Sigmoid colon (tissue), 7 donors: Measurements from ENCODE around the gene RGS9. TPM values are rescaled to one million over a fixed set of nuclear protein-coding genes. Genes with fewer than 3 reads are reported as not detected.

ENCODE experiments used
- DNase-seq: peaks from one replicate; pipeline ENCODE4 v3.0.0-alpha.2; 2019
- H3K27ac ChIP-seq, 4 donors: fragments of 200-600 bp; sonication (generic); one replicate each; pipeline ENCODE4 v1.5.1; 2016 to 2019; ENCODE audit warnings: mild to moderate bottlenecking in 1 of 4
- H3K27me3 ChIP-seq, 3 donors: fragments of 200-600 bp; sonication (generic); one replicate each; pipeline ENCODE4 v1.5.1; 2019; ENCODE audit warnings: mild to moderate bottlenecking in 1 of 3
- H3K36me3 ChIP-seq, 4 donors: fragments of 200-600 bp; sonication (generic); one replicate each; pipeline ENCODE4 v1.5.1; 2016 to 2019
- H3K4me1 ChIP-seq, 4 donors: fragments of 200-600 bp; sonication (generic); one replicate each; pipeline ENCODE4 v1.5.1; 2017 to 2019
- H3K4me3 ChIP-seq, 4 donors: fragments of 200-600 bp; sonication (generic); one replicate each; pipeline ENCODE4 v1.5.1; 2017 to 2019; ENCODE audit warnings: mild to moderate bottlenecking in 2 of 4, moderate library complexity in 1 of 4
- H3K9me3 ChIP-seq, 4 donors: fragments of 200-600 bp in 3 of 4; sonication (generic) in 3 of 4; one replicate each; pipeline versions ENCODE4 v1.5.1 to v1.6.1; 2013 to 2019
- CTCF ChIP-seq, 4 experiments: fragments of 450-650 bp in 3 of 4; fragments of 200-600 bp in 1 of 4; IDR thresholded peaks; one replicate each; pipeline ENCODE4 v1.5.1; 2016 to 2019; ENCODE audit warnings: antibody characterized with exemption in 4 of 4, mild to moderate bottlenecking in 3 of 4, moderate library complexity in 2 of 4
- EP300 ChIP-seq, 4 donors: sonication (generic); formaldehyde crosslinking; IDR thresholded peaks; one replicate each; pipeline ENCODE4 v1.6.1; 2017; ENCODE audit warnings: antibody characterized with exemption in 4 of 4
- POLR2A ChIP-seq, 2 donors: fragments of 450-650 bp; IDR thresholded peaks; one replicate each; pipeline ENCODE4 v1.6.1; 2016; ENCODE audit warnings: antibody characterized with exemption in 2 of 2, mild to moderate bottlenecking in 2 of 2, moderate library complexity in 2 of 2
- POLR2AphosphoS5 ChIP-seq, 4 donors: sonication (generic); formaldehyde crosslinking; IDR thresholded peaks; one replicate each; pipeline ENCODE4 v1.6.1; 2017; ENCODE audit warnings: antibody characterized with exemption in 4 of 4
- WGBS, 2 donors: extraction: QIAGEN DNeasy Blood & Tissue Kit; methylation state at CpG; one replicate each; pipeline ENCODE4 v1.1.7; 2013; 5-methylcytosine and 5-hydroxymethylcytosine counted together
- intact Hi-C: fragments of 100-400 bp; cut with DNase I; formaldehyde crosslinking; loops from one replicate; pipeline ENCODE4 v1.15.1; 2023
- polyA plus RNA-seq, 3 donors: library from polyadenylated mRNA; stranded (reverse); fragments of 200-250 nt; gene quantifications; one replicate each; pipeline ENCODE4 v1.2.3, GENCODE V29; 2013
- total RNA-seq, 4 donors: library from RNA; depleted of rRNA; stranded (reverse); fragments of >200 nt; gene quantifications; one replicate each; pipeline ENCODE4 v1.1.0, GENCODE V29; 2016
- donor health status: healthy with polysubstance abuse.
- donor health status: Bipolar disorder and iron deficiency.
- donor health status: healthy.

RGS9 gene
- total and polyA plus RNA-seq, 7 donors, result 5.0 to 30.5 (median 16.9) TPM

GRCh38 chr17:65220732-65221131 lies 83.6 kb downstream of the RGS9 start:
- Histone ChIP-seq H3K27me3 (no peaks in the 10 kb centered on the region), H3K27ac (no peak overlapping the region), H3K9me3 (no peaks in the 10 kb centered on the region), H3K4me1 (no peaks in the 10 kb centered on the region), H3K4me3 (no peak overlapping the region), H3K36me3 (no peaks in the 10 kb centered on the region)
- WGBS, 2 donors, result 85 to 93% methylated on average over 1 of the region's 1 CpG
- TF ChIP-seq POLR2A (IDR thresholded peaks at IDR 0.05), result no peak
- TF ChIP-seq POLR2AphosphoS5 (IDR thresholded peaks at IDR 0.05), result no peak
- TF ChIP-seq EP300 (IDR thresholded peaks at IDR 0.05), result no peak
- TF ChIP-seq CTCF (IDR thresholded peaks at IDR 0.05), result no peak
- intact Hi-C loops, result no loop called here
- no peak for DNase-seq

DNA sequence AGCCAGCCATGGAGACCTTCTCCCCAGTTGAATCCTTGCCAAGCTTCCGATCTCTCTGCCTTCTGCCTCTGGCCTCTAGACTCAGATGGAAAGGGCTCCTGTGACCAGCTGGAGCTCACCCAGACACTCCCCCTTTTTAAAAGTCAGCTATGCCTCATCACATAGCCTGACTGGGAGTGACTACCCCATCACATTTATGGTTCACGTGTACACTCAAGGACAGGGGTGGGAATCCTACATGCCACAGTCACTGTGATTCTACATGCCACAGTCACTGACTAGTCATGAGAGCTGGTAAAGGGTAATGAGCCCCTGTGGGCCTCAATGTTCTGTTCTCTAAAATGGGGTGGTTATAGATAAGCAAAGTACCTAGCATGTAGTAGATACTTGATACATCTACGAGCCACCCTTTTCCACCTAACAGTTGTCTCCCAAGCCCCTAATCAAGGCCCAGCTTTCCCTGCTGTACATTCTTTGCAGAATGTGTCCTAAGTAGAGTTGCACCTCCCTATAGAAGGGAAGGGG lies 85.1 kb downstream of the RGS9 start:
- H3K36me3 ChIP-seq, result no peaks in the 10 kb centered on the region
- peaks cover 0 to 8% (median 1%) of the 10 kb centered on the region in 3 donors for H3K27me3 ChIP-seq
- H3K4me1 ChIP-seq, result no peaks in the 10 kb centered on the region
- TF ChIP-seq POLR2AphosphoS5 (IDR thresholded peaks at IDR 0.05), result no peak
- no peak for TF ChIP-seq CTCF (IDR thresholded peaks at IDR 0.05)
- TF ChIP-seq EP300 (IDR thresholded peaks at IDR 0.05), result no peak
- TF ChIP-seq POLR2A (IDR thresholded peaks at IDR 0.05), result no peak
- intact Hi-C loops, result no loop called here
- no peaks in the 10 kb centered on the region for H3K9me3 ChIP-seq
- no peak for DNase-seq
- no peak overlapping the region for H3K4me3 ChIP-seq
- 57 to 63% methylated on average over 3 of the region's 3 CpGs for WGBS, 2 donors
- H3K27ac ChIP-seq, result no peak overlapping the region

DNA sequence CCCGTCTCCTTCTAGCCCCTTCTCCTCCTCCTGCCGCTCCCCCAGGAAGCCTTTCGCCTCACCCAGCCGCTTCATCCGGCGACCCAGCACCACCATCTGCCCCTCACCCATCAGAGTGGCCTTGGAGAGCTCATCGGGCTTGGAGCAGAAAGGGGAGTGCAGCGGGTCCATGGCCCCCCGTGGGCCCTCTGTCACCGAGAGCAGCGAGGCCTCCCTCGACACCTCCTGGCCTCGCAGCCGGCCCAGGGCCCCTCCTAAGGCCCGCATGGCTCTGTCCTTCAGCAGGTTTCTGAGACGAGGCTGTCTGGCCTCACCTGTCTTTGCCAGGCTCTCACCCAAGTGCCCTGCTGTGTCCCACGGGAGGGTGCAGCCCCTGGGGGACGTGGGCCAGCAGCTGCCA lies 87.9 kb downstream of the RGS9 start:
- intact Hi-C loops, result no loop called here
- Histone ChIP-seq H3K4me1 (peaks cover 0 to 10% (median 7%) of the 10 kb centered on the region in 4 donors), H3K27ac (no peak overlapping the region), H3K27me3 (peaks cover 0 to 30% (median 8%) of the 10 kb centered on the region in 3 donors), H3K36me3 (no peaks in the 10 kb centered on the region), H3K4me3 (no peak overlapping the region), H3K9me3 (no peaks in the 10 kb centered on the region)
- no peak for TF ChIP-seq POLR2A (IDR thresholded peaks at IDR 0.05)
- no peak for TF ChIP-seq POLR2AphosphoS5 (IDR thresholded peaks at IDR 0.05)
- no peak for DNase-seq
- WGBS, 2 donors, result 94 to 96% methylated on average over 18 of the region's 18 CpGs

DNA sequence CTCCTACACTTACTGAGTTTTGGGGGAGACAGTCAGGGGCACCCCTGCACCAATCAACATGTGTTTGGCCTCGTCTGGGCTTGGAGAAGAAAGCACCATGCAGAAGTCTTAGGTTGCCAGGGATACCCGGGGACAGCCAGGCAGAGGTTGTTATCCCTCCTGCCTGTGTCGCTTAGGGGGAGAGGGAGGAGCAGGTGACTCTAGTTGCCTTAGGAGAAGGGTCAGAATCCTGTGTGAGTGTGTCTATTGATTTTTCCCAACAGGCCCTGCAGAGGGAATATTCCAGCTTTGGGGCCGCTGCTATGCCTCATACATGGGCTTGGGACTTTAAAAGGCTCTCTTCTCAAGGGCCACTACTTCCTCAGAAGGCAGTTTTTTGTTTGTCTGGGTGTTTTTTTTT lies 89.1 kb downstream of the RGS9 start:
- intact Hi-C loops, result no loop called here
- WGBS, 2 donors, result 50 to 88% methylated on average over 4 of the region's 4 CpGs

GRCh38 chr17:65227637-65228036 lies 90.5 kb downstream of the RGS9 start:
- H3K4me3 ChIP-seq, result no peak overlapping the region
- peaks cover 0 to 30% (median 8%) of the 10 kb centered on the region in 3 donors for H3K27me3 ChIP-seq
- H3K9me3 ChIP-seq, result no peaks in the 10 kb centered on the region
- intact Hi-C loops, result no loop called here
- H3K27ac ChIP-seq, result no peak overlapping the region
- DNase-seq, result no peak
- peaks cover 0 to 10% (median 7%) of the 10 kb centered on the region in 4 donors for H3K4me1 ChIP-seq
- TF ChIP-seq EP300 (IDR thresholded peaks at IDR 0.05) (no peak), CTCF (IDR thresholded peaks at IDR 0.05) (no peak), POLR2AphosphoS5 (IDR thresholded peaks at IDR 0.05) (no peak), POLR2A (IDR thresholded peaks at IDR 0.05) (no peak)
- WGBS, 2 donors, result 72 to 90% methylated on average over 4 of the region's 4 CpGs
- H3K36me3 ChIP-seq, result no peaks in the 10 kb centered on the region

More for the DNA sequence above, 89.1 kb downstream of the RGS9 start:
- Histone ChIP-seq H3K4me3 (no peak overlapping the region), H3K27ac (no peak overlapping the region), H3K36me3 (no peaks in the 10 kb centered on the region), H3K9me3 (no peaks in the 10 kb centered on the region), H3K27me3 (peaks cover 0 to 30% (median 8%) of the 10 kb centered on the region in 3 donors), H3K4me1 (peaks cover 0 to 10% (median 7%) of the 10 kb centered on the region in 4 donors)
- TF ChIP-seq EP300 (IDR thresholded peaks at IDR 0.05), result no peak
- no peak for DNase-seq

DNA sequence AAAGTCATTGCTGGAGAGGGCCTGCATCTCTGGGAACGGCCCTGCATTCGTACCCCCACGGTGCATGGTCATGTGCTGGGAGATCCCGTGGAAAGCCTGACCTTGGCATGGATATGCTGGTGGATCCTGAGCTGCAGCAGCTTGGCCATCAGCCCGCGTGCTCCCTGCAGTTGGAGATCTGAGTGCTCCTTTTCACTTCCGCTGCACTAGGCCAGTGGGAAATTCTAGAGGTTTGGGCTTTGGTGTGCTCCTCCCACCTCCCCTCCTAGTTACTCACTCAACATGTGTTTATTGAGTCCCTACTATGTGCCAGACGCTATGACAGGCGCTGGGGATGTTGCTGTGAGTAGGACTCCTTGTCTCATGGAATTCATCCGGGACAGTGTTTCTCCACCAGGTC lies 91.1 kb downstream of the RGS9 start:
- no peaks in the 10 kb centered on the region for H3K36me3 ChIP-seq
- H3K27me3 ChIP-seq, result peaks cover 0 to 30% (median 8%) of the 10 kb centered on the region in 3 donors
- no peak overlapping the region for H3K27ac ChIP-seq
- H3K4me3 ChIP-seq, result no peak overlapping the region
- no peak for TF ChIP-seq POLR2AphosphoS5 (IDR thresholded peaks at IDR 0.05)
- no peak for TF ChIP-seq POLR2A (IDR thresholded peaks at IDR 0.05)
- no peak for TF ChIP-seq EP300 (IDR thresholded peaks at IDR 0.05)
- no peak for TF ChIP-seq CTCF (IDR thresholded peaks at IDR 0.05)
- H3K9me3 ChIP-seq, result no peaks in the 10 kb centered on the region
- WGBS, 2 donors, result 90 to 92% methylated on average over 10 of the region's 10 CpGs
- intact Hi-C loops, result no loop called here
- peaks cover 0 to 10% (median 7%) of the 10 kb centered on the region in 4 donors for H3K4me1 ChIP-seq
- no peak for DNase-seq
